GM19238 (cell line): ENCODE results near the gene COPA.
A peak's percentile ranks its signal among the peaks of the same experiment; 100 is the strongest.

Experiments
- DNase-seq: peaks from one replicate; pipeline ENCODE4 v3.0.0; 2011; ENCODE audit warnings: low spot score; ENCODE audit not compliant: insufficient read length

The COPA gene

DNA sequence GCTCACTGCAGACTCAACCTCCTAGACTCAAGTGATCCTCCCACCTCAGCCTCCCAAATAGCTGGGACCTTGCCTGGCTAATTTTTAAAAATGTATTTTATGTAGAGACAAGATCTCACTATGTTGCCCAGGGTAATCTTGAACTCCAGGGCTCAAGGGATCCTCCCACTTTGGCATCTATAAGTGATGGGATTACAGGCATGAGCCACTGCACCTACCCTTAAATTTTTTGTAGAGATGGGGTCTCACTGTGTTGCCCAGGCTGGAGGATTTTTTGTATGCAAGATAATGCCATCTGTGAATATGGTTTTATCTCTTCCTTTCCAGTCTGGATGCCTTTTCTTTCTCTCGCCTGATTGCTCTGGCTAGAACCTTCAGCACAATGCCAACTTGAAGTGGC, 72.0 kb downstream of the COPA start:
- DNase-seq: no peak

DNA sequence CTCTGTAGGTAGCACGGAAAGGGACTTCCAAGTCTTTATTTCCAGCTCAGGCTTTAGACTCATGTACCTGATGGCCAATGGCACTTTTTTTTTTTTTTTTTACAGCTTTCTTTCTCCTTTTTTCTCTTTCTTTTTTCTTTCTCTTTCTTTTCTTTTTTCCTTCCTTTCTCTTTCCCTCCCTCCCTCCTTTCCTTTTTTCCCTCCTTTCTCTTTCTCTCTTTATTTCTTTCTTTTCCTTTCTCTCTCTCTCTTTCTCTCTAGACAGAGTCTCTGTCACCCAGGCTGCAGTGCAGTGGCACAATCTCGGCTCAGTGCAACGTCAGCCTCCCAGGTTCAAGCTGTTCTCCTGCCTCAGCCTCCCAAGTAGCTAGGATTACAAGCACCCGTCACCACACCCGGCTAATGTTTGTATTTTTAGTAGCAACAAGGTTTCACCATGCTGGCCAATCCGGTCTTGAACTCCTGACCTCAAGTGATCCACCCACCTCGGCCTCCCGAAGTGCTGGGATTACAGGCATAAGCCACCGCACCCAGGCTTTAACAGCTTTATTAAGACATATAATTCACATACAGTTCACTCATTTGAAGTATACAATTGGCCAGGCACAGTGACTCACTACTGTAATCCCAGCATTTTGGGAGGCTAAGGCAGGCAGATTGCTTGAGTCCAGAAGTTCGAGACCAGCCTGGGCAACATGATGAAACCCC, 75.6 kb downstream of the COPA start:
- no peak for DNase-seq

DNA sequence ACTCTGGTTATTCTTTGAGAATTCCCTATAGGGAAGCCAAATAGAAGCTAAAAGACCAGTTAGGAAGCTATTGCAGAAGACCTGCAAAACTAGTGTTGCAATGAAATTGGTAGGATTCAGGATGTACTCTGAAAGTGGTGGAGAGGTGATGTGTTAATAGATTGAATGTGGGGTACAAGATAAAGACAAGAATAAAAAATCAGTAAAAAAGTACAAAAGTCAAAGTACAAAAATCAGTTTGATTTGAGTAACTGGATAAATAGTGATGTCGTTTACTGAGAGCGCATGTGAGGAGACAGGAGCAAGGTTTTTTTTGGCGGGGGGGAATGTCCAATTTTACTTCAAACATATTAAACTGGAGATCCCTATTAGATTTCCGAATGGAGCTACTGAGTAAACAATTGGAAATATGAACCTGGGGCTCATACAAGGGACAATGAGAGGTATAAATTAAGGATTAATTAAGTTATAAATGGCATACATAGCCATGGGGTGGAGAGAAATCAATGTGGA, 78.2 kb downstream of the COPA start:
- no peak for DNase-seq

DNA sequence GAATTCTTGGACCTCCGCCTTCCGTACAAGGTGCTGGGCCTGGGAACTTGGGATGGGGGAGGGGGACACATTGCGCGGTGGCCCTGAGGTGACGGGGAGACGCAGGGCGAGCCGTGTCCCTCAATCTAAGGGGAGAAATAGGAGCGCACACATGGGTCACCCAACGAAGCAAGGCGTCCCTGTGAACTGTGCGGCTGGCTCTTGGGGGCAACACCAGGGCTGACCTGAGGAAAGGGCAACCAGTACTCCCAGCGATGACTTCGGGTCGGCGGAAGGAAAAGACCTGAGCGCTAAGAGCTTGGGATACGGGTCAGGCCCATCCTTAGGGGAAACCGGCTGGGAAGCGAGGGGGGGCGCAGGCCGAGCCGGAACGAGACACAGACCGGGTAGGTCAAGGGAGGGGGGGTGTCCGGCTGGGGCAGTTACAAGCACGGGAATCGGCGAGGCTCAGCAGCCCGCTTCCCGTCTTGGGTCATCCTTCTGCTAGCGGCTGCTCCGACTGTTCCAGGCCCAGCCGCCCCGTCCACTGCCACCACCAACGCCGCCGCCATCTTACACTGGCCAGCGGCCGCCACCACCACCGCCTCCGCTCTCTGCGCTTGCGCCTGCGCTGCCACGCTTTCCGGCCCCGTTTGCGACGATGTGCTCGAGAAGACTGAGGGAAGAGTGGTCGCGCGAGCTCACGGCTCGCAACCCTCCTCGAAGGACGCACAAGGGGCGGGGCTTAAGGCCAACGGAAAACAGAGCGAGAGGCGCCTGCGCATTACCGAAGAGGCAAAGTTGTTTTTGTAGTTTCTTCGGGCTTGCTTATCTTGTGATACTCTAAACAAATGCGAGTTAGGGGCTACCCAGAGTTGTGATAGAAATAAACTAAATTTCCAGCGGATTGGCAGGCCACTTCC, 80.9 kb downstream of the COPA start, which contains the start of gene DCAF8:
TSS of gene DCAF8 (minus strand) at position 657 of the 902 bp plus-strand sequence. CDS start 18,541 bp downstream, outside the sequence.
- peak; percentile 82 for DNase-seq

DNA sequence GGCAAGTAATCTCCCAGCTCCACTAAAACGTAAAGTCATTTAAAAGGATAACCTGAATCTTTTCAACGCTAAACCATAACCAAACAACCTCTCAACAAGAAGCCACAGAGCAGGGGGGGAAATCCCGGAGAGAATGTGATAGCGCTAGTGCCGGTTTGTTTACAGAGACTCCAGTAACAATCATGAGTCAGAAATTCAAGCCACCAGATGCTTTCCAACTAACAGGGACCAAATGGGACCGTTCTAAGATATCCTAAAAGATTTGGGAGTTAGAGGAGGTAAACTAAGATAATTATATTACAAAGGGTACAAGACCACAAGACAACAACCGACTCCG, 81.5 kb downstream of the COPA start:
- peak; percentile 22 for DNase-seq

DNA sequence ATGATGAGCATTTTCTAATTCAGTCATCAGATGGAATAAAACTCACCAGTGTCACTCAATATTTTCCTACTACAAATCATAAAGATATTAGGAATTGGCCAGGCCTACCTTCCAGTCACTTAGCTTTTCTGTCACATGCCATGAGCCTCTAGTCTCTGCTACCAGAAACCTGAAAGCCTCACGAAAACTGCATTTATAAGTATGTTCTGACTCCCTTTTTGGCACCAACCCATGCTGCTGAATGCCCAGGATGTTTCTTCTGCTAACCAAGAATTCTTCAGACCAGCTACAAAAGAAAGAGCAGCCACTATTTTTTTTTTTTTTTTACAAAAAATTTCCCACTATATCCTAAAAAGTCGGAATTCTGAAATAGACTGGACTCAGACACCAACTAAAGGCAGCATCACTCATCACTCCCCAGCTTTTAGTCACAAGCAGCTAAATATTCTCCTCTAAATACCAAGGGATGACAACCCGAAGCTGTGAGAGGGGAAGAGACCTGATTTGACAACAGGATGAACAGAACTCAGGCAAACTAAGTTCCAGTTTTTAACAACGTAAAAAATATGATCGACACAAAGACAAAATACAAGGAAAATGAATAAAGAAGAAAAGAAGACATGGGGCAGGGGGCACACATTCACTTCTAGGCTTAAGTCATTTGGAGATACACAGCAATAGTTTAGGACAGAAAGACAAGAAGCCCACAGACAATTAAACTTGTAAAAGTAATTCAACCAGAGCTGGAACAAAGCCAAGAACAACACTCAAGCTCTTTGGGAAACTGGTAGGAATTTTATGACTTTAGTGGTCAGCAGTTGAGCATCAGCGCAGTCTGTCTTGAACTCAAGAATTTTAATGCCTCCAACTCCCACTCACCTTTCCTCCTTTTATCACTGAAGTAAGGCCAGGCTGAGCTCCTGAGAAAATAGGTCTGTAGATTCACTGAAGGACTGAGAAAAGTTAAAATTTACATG, 82.4 kb downstream of the COPA start:
- DNase-seq: no peak

DNA sequence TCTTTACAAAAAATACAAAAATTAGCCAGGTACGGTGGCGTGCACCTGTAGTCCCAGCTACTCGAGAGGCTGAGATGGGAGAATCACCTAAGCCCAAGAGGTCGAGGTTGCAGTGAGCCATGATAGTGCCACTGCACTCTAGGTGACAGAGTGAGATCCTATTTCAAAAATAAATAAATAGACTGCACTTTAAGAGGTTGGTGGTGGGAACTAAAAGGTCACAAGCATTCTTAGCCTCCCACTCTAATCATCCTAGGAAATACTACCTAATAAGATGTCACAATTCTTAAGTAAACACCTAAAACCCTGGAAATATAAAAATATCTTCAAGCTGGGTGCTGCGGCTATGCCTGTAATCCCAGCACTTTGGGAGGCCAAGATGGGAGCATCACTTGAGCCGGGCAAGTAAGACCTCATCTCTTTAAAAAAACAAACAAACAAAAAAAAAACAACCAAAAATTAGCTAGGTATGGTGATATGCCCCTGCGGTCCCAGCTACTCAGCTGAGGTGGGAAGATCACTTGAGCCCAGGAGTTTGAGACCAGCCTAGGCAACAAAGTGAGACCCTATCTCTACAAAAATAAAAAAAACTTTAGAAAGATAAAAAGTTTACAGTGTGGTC, 84.8 kb downstream of the COPA start:
- no peak for DNase-seq

DNA sequence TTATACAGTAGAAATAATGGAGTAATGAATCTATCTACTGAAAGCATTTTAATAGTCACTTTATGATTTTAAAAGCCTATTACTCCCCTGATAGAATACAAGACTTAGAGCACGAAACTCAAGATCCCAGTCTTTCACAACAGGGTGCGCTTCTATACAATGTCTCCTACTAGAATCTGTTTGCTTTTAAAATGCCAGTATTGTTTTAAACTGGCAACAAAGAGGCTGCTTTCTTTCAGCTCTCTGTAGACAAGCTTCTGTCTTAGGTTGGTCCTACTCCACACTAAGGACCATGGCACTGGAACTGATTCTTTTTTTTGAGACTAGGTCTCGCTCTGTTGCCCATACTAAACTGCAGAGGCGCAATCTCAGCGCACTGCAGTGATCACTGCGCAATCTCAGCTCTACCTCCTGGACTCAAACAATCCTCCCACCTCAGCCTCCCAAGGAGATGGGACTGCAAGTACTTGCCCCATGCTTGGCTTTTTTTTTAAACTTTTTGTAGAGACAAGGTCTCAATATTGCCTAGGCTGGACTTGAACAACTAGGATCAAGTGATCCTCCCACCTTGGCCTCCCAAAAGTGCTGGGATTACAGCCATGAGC, 85.5 kb downstream of the COPA start:
- no peak for DNase-seq

DNA sequence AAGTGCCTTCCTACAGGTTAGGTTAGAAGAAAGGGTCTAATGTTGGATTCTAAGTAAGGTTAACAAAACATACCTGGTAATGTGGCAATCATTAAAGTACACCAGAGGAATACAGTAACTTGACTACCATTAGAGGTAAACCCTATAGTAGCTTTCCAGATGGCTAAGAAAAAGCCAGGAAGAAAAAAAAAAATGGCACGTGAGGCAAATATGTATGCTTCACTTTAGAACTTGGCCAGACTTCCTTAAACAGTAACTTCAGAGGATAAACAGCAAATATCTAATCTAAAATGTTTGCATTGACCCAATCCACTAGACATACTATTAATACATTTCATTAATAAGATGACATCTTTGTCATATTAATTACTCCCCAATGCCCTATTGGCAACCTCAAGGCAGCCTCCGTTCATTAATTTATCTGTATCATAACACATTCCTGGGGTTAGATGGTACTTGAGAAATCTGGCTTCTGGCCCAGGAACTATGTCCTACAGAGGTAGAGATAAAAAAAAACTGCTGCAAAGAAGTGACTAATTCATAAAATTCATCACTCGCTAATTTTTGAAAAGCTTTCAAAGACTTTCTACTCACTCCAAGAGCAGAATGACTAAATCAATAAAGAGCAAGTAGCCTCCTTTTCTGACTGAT, 86.5 kb downstream of the COPA start:
- no peak for DNase-seq

DNA sequence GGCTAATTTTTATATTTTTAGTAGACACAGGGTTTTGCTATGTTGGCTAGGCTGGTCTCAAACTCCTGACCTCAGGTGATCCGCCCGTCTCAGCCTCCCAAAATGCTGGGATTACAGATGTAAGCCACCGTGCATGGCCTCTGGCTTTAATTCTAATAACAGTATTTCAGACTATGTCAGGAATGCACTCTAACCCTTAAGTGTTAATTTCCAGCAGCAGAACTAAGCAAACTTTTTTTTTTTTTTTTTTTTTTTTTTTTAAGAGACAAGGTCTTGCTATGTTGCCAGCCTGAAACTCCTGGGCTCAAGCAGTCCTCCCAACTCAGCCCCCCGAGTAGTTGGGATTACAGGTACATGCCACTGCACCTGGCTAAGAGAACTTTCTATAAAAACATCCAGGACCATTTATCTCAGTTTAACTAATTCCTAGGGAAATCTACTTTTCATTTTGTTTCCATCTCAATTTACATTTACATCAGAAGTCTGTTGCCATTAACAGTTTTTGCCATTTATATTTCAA, 87.2 kb downstream of the COPA start:
- DNase-seq: no peak

DNA sequence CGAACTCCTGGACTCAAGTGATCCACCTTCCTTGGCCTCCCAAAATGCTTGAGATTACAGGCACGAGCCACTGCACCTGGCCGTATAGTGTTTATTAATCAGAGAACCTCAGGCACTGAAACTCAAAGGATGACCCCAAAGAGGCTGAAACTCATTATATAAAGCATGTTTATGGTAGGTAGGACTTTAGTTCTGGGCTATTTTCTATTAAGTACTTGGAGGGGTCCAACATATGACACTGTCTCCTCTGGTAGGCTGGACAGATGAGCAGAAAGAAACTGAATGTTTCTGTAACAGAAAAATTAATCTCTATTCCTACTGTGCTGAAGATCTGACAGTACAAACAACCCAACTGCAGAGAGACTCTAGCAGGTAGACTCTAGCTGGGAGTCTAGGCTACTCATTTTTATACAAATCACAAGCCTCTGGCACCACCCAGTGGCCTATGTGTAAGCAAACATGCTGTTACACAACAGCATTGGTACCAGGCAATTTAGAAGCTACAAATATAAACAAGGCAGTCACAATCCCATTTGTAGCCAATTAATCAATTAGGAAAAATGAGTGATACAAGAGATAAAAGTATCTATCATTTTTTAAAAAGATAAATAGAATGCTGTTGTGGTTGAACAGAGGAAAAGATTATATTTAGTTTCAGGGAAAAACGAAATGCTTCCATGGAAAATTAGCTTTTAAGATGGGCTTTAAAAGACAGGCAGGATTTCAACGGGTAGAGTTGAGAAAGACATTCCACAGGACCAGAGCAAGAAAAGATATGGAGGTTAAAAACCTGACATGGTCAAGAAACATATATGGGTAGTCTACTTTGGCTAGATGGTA, 91.1 kb downstream of the COPA start:
- peak; percentile 30 for DNase-seq

DNA sequence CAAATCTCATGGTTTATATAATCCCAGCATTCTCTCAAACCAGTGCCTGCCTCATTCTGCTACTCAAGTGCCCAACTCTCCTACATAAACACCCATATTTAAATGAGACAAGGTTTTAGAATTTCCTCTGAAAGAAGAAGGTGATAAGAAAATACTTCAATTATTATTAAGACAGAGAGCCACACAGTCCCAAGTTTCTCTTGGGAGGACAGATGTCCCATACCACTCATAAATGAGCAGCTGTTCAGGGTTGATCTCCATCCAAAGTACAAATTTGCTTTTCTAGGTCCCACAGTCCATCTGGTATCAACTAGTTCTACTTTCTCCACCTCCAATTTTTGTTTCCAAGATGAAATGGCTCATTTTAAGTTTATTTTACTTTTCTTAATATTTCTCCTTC, 92.0 kb downstream of the COPA start:
- DNase-seq: no peak

DNA sequence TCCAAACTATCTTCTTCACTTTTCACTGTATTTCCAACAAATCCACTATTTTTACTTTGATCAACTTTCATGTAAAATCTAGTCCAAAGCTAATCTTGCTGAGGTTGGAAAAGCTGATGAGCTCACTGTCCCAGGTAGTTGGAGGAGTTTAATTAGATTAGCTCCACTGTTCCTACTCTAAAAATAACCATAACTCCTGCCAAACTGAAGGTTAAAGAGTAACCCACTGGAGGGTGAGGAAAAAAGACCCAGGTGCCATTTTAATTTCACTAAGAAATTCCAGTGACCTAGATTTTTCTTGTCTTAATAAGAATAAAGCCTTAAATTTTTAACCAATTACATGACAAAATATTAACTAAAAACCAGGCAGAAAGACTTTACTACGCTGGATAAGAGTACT, 96.0 kb downstream of the COPA start:
- DNase-seq: no peak

DNA sequence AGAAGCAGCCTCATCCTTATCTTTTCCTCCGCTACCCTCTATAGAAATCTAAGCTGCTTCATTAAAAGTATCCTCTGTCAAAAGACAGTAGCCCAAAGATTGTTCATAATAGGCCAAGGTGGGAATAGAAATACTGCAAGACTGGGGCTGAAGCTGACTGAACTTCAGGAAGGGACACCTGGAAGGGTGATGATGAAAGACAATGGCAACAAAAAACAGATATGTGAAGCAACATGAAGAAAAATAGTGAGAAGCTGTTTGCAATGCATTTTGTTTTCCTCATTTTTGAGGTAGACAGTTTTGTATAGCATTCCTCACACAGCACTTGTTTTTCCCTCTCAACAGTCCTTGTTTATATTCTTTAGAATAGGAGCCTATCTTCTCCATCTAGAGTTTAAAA, 97.6 kb downstream of the COPA start:
- no peak for DNase-seq

DNA sequence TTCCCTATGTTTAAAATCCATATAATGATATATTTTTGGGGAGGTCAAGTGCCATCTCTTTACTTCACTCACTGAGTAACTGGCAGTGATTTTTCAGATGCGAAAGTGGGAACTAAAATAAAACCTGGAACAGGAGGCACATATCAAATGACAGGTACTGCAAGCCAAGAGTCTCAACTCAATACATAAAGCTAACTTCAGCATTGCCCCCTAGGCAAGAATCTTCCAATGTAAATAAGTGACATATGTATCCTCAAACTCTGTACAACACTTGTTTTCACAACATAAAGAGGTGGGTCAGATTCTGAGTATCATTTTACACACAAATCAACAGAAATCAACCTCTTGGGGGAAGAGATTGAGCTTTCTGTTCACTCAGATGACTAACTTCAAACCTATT, 98.8 kb downstream of the COPA start:
- DNase-seq: no peak

DNA sequence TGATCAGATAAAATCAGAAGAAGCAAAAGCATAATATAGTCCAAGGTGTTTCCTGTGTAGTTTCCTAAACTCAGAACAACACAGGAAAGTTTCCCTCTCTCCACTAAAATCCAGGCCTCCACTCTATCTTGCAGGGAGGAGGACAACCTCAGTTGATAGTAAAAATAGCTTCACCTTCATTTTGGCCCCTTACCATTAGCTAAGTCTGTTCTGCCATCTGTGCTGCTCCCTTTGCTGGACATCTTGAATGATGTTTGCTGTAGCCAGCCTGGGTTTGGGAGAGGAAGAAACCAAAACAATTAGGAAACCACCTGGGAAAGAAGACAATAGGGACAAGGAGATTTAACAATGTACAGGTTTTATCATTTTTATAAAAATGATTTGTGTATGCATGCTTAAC, 99.3 kb downstream of the COPA start:
- DNase-seq: no peak

DNA sequence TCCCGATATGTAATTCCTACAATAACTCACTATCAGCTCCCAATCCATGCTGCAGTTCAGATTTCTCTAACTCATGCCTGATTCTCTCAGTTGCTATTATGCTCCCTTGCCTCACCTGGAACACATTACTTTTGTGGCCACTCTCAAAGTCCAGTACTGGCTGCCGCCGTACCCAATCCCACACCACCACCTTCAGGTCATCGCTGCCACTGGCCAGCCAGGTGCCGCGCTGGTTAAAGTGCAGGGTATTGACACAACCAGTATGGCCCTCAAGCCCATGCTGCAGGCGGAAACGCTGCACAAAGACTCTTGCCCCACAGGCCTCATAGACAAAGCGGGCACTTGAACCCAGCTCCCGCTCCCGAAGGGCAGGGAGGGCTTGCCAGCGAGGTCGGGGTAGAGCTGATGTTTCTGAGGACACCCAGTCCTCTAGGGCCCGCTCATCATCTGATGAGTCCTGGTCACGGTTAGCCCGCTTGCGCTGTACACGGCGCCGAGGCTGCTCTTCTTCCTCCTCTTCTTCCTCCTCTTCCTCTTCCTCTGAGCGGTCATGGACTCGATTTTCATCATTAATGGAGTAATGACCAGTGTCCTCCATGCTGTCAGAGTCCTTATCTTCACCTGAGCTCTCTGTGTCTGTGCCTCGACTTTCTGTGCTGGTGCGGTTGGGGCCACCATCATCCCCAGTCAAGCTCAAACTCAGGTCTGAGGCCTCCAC, 103.3 kb downstream of the COPA start:
- no peak for DNase-seq
